Measurements from ENCODE around the gene BRIP1. TPM values are rescaled to one million over a fixed set of nuclear protein-coding genes. Genes with fewer than 3 reads are reported as not detected.

Gene BRIP1
- total RNA-seq, 1 experiment from 2014 or later = 20.2 TPM

DNA sequence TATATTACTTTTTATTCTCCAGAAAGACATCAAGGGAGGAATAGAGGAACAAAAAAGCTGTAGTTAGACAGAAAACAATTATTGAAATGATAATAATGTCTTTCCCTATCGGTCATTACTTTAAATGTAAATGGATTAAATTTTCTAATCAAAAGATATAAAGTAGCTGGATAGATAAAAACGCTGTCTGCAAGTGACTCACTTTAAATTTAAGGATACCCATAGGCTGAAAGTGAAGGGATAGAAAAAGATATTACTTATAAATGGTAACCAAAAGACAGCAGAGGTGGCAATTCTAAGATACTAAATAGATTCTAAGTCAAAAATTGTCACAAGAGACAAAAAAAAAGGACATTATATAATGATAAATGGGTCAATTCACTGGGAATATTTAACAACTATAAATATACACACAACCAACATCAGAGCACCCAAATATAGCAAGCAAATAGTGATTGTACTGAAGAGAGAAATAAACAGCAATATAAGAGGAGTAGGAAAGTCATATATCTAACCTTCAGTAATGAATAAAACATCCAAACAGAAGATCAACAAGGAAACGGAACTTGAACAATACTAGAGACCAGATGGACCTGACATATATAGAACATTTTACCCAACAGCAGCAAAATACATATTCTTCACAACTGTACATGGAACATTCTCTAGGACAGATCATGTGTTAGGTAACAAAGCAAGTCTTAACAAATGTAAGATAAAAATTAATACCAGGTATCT is 116.9 kb downstream of the BRIP1 start:
- Histone ChIP-seq H3K9me3 (ENCODE audit: control insufficient read depth, low read depth, low read length) (no peaks in the 10 kb centered on the region), H3K27ac (ENCODE audit: insufficient read length, low read depth, low read length) (no peak overlapping the region), H3K27me3 (ENCODE audit: insufficient read depth, low read length) (no peaks in the 10 kb centered on the region), H3K79me1 (ENCODE audit: insufficient read depth, low read depth, low read length, poor library complexity, severe bottlenecking) (no peaks in the 10 kb centered on the region), H3K23ac (ENCODE audit: insufficient read length, low read depth, low read length) (no peak overlapping the region), H3K56ac (ENCODE audit: insufficient read length, low read depth, low read length) (no peak overlapping the region), H2BK20ac (ENCODE audit: low read depth, low read length, poor library complexity, severe bottlenecking) (no peak overlapping the region), H3K9ac (ENCODE audit: extremely low read depth, insufficient read length, low read length) (no peak overlapping the region), H3K4me1 (ENCODE audit: insufficient read depth, low read length) (no peaks in the 10 kb centered on the region), H3K4me2 (ENCODE audit: insufficient read depth, insufficient read length, low read length) (no peak overlapping the region), H3K14ac (ENCODE audit: insufficient read depth, low read length) (no peak overlapping the region), H2AFZ (ENCODE audit: low read length) (no peak overlapping the region), H2AK5ac (ENCODE audit: insufficient read length, low read length) (no peak overlapping the region), H2BK15ac (ENCODE audit: low read depth, low read length) (no peak overlapping the region), H3K79me2 (ENCODE audit: insufficient read depth, low read length) (no peaks in the 10 kb centered on the region), H3K4ac (ENCODE audit: low read depth, low read length) (no peak overlapping the region), H3K23me2 (ENCODE audit: insufficient read length, low read depth, low read length, poor library complexity, severe bottlenecking) (no peaks in the 10 kb centered on the region), H4K91ac (ENCODE audit: insufficient read length, low read depth, low read length) (no peak overlapping the region), H2BK5ac (ENCODE audit: insufficient read length, low read length) (no peak overlapping the region), H4K5ac (ENCODE audit: insufficient read length, low read depth, low read length) (no peak overlapping the region), H4K8ac (replicated peaks; ENCODE audit: insufficient read length, low read depth, low read length) (no peak overlapping the region), H3T11ph (ENCODE audit: low read length) (no peak overlapping the region), H4K20me1 (ENCODE audit: control insufficient read depth, insufficient read depth, insufficient read length) (no peaks in the 10 kb centered on the region), H2BK12ac (ENCODE audit: insufficient read length, low read depth, low read length) (no peak overlapping the region), H2BK120ac (ENCODE audit: low read depth, low read length, poor library complexity, severe bottlenecking) (no peak overlapping the region), H3K18ac (ENCODE audit: insufficient read length, low read depth, low read length) (no peak overlapping the region)
- TF ChIP-seq, protein P1, sequence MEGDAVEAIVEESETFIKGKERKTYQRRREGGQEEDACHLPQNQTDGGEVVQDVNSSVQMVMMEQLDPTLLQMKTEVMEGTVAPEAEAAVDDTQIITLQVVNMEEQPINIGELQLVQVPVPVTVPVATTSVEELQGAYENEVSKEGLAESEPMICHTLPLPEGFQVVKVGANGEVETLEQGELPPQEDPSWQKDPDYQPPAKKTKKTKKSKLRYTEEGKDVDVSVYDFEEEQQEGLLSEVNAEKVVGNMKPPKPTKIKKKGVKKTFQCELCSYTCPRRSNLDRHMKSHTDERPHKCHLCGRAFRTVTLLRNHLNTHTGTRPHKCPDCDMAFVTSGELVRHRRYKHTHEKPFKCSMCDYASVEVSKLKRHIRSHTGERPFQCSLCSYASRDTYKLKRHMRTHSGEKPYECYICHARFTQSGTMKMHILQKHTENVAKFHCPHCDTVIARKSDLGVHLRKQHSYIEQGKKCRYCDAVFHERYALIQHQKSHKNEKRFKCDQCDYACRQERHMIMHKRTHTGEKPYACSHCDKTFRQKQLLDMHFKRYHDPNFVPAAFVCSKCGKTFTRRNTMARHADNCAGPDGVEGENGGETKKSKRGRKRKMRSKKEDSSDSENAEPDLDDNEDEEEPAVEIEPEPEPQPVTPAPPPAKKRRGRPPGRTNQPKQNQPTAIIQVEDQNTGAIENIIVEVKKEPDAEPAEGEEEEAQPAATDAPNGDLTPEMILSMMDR (conservative IDR thresholded peaks at IDR 0.05) = no peak
- no CpG with 5 or more reads among the region's 3 CpGs for WGBS (ENCODE audit: extremely low coverage, insufficient read length, low lambda C conversion rate)
- Mint-ChIP-seq H3K4me1 (no peaks in the 10 kb centered on the region), H3K27me3 (ENCODE audit: low read depth) (no peaks in the 10 kb centered on the region), H3K36me3 (ENCODE audit: insufficient read depth in 1 of 3, low read depth in 3 of 3) (peaks cover 52 to 73% (median 55%) of the 10 kb centered on the region in 3 experiments), H3K4me3 (no peak overlapping the region), H3K27ac (no peak overlapping the region), H3K9me3 (peaks cover 25 to 27% of the 10 kb centered on the region in 2 experiments)
- DNase-seq = no peak
